Glutamatergic neuron (in vitro differentiated cells): ENCODE data around the gene ANKRD12. TPM values are rescaled to one million over a fixed set of nuclear protein-coding genes. Genes with fewer than 3 reads are reported as not detected.

Experiments
- DNase-seq: peaks from one replicate; pipeline ENCODE4 v3.0.0; 2022
- H3K27ac Mint-ChIP-seq: one replicate; pipeline ENCODE4 v1.8.0; 2020; ENCODE audit warnings: mild to moderate bottlenecking, mixed read lengths, inconsistent platforms; ENCODE audit not compliant: unreplicated experiment
- H3K27me3 Mint-ChIP-seq: one replicate; pipeline ENCODE4 v1.8.0; 2020; ENCODE audit warnings: mild to moderate bottlenecking, moderate library complexity, mixed read lengths, inconsistent platforms; ENCODE audit not compliant: unreplicated experiment
- H3K36me3 Mint-ChIP-seq: one replicate; pipeline ENCODE4 v1.8.0; 2020; ENCODE audit warnings: mild to moderate bottlenecking, mixed read lengths, inconsistent platforms; ENCODE audit not compliant: unreplicated experiment
- H3K4me1 Mint-ChIP-seq: one replicate; pipeline ENCODE4 v1.8.0; 2020; ENCODE audit warnings: mild to moderate bottlenecking, low read depth, mixed read lengths, inconsistent platforms; ENCODE audit not compliant: unreplicated experiment
- H3K4me3 Mint-ChIP-seq: one replicate; pipeline ENCODE4 v1.8.0; 2020; ENCODE audit warnings: mild to moderate bottlenecking, mixed read lengths, inconsistent platforms; ENCODE audit not compliant: unreplicated experiment
- H3K9me3 Mint-ChIP-seq: one replicate; pipeline ENCODE4 v1.8.0; 2020; ENCODE audit warnings: mild to moderate bottlenecking, moderate library complexity, mixed read lengths, inconsistent platforms; ENCODE audit not compliant: unreplicated experiment
- total RNA-seq: library from RNA; stranded (reverse); fragmentation: NEBNext Ultra II Directional; extraction: Animal tissue kit (Norgen Biotek cat#: 25700); gene quantifications from one replicate; pipeline ENCODE4 v1.2.1, GENCODE V29; 2021; ENCODE audit not compliant: unreplicated experiment
- TF ChIP-seq, protein P1 (sequence below): fragments of 200-600 bp; sonication (generic); IDR thresholded peaks from one replicate; pipeline ENCODE4 v1.5.0; 2021; ENCODE audit not compliant: partially characterized antibody, unreplicated experiment

ANKRD12 gene
- total RNA-seq, 1 donor from 2014 or later, result 41.6 TPM

DNA sequence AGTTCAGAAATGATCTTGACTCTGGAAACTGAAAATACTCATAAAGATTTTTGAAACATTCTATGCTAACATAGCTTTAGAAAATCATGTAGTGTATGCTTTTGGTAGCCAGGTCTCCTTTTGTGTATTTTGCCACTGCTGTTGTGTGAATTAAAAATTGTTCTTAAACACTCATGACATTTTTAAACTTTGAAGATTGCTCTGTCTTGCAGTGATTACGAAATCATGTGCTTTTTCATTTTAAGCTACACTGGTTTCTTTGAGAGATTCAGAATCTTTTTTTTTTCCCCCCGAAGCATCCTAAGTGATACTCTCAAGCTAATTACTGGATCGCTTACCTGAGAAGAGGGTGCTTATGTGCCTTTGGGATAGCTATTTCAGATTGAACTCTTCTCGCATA, 60.0 kb downstream of the ANKRD12 start:
- TF ChIP-seq, protein P1, sequence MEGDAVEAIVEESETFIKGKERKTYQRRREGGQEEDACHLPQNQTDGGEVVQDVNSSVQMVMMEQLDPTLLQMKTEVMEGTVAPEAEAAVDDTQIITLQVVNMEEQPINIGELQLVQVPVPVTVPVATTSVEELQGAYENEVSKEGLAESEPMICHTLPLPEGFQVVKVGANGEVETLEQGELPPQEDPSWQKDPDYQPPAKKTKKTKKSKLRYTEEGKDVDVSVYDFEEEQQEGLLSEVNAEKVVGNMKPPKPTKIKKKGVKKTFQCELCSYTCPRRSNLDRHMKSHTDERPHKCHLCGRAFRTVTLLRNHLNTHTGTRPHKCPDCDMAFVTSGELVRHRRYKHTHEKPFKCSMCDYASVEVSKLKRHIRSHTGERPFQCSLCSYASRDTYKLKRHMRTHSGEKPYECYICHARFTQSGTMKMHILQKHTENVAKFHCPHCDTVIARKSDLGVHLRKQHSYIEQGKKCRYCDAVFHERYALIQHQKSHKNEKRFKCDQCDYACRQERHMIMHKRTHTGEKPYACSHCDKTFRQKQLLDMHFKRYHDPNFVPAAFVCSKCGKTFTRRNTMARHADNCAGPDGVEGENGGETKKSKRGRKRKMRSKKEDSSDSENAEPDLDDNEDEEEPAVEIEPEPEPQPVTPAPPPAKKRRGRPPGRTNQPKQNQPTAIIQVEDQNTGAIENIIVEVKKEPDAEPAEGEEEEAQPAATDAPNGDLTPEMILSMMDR, result no peak
- Mint-ChIP-seq H3K4me3 (no peak overlapping the region), H3K4me1 (no peaks in the 10 kb centered on the region), H3K9me3 (no peaks in the 10 kb centered on the region), H3K36me3 (no peaks in the 10 kb centered on the region), H3K27ac (no peak overlapping the region), H3K27me3 (no peaks in the 10 kb centered on the region)
- DNase-seq, result no peak

DNA sequence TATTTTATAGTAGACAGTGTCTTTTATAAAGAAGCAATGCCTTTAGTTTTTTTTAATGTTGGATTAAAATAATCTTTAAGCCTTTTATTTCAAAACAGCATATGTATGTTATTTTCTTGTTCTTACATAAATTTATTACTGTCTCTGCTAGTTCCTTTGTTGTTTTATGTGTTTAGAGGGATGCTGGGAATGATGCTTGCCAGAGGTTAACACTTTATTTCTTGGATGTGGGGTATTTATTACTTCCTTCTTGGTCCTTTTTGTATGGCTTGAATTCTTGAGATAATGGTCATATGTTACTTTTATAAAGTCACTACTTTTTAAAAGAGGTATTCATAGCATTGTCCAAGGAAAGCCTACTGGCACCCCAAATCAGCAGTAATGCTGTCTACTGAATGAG, 63.1 kb downstream of the ANKRD12 start:
- Mint-ChIP-seq H3K4me1 (no peaks in the 10 kb centered on the region), H3K9me3 (no peaks in the 10 kb centered on the region), H3K27me3 (no peaks in the 10 kb centered on the region), H3K36me3 (no peaks in the 10 kb centered on the region), H3K4me3 (no peak overlapping the region), H3K27ac (no peak overlapping the region)
- TF ChIP-seq, protein P1, result no peak
- no peak for DNase-seq

DNA sequence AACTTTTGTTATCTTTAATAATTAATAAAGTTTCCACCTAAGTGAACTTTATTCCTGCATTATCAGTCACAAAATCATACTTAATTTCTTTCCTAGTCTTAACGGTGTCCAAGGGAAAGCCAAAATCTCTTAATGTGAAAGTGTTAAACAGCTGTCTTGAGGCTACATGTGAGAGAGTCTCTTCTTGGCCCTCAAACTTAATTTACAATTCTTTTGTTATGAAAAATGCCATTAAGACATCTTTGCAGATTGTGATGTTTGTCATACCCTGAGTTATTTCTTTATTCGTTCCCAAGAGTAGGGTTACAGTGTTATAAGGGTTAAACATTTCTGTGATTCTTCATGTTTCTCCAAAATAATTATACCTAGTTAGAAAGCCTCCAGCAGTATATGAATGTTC, 64.6 kb downstream of the ANKRD12 start:
- H3K27me3 Mint-ChIP-seq, result no peaks in the 10 kb centered on the region
- no peaks in the 10 kb centered on the region for H3K9me3 Mint-ChIP-seq
- no peaks in the 10 kb centered on the region for H3K36me3 Mint-ChIP-seq
- DNase-seq, result no peak
- TF ChIP-seq, protein P1, result no peak
- no peak overlapping the region for H3K4me3 Mint-ChIP-seq
- no peak overlapping the region for H3K27ac Mint-ChIP-seq
- H3K4me1 Mint-ChIP-seq, result no peaks in the 10 kb centered on the region

DNA sequence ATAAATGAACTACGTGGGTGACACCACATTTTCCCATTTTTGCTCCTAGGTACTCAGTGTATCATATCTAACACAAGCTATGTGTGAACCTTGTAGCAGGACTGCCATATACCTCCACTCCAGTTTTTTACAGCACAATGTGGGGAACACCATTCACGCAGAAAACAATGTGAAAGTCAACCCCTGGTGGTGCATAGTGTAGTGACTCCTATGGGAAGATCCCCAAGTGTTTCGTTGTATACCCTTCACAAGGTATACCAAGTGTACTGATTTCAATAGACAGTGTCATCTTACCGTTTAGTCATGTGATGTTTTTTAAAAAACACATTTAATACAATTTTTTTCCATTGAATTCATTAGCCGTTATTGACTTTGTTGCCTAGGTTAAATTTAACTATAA, 68.1 kb downstream of the ANKRD12 start:
- no peaks in the 10 kb centered on the region for H3K27me3 Mint-ChIP-seq
- no peaks in the 10 kb centered on the region for H3K36me3 Mint-ChIP-seq
- TF ChIP-seq, protein P1, result no peak
- H3K27ac Mint-ChIP-seq, result no peak overlapping the region
- no peaks in the 10 kb centered on the region for H3K9me3 Mint-ChIP-seq
- no peak for DNase-seq
- no peak overlapping the region for H3K4me3 Mint-ChIP-seq
- peaks cover 8% of the 10 kb centered on the region for H3K4me1 Mint-ChIP-seq

DNA sequence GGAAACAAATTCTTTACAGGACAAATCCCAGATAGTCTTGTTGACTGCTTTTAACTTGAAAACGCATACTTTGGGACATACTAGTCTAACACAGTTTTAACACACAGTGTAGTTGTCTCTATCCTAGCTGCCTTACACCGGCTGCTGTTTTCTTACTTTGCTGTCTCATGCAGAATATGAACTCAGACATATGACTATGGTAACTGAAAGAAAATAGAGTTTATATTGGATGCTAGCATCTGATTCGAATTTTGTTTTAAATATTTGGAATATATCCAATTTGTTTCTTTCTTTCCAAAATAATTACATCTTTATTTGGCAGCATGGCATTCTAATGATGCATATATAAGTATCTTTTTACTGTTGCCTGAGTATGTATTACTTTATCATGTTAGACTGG, 69.8 kb downstream of the ANKRD12 start:
- H3K27ac Mint-ChIP-seq, result no peak overlapping the region
- H3K9me3 Mint-ChIP-seq, result no peaks in the 10 kb centered on the region

More for the DNA sequence above, 69.8 kb downstream of the ANKRD12 start:
- H3K36me3 Mint-ChIP-seq, result no peaks in the 10 kb centered on the region
- no peak for DNase-seq
- H3K4me1 Mint-ChIP-seq, result peaks cover 8% of the 10 kb centered on the region
- no peaks in the 10 kb centered on the region for H3K27me3 Mint-ChIP-seq
- no peak overlapping the region for H3K4me3 Mint-ChIP-seq
- TF ChIP-seq, protein P1, result no peak
